NCI-H146 treated with DMSO at 0.1 percent for 48 hours (cell line): ENCODE data around the gene TMED9.
"Not testable (repeated sequence)": the region's sequence is repeated elsewhere in the genome, so short reads cannot be mapped to it uniquely, and the experiment has no call there.

Source experiments
- DNase-seq: peaks from one replicate; lab custom pipeline; 2025; ENCODE audit not compliant: unreplicated experiment; lab: John Stamatoyannopoulos, UW

TMED9 gene

GRCh38 chr5:177605667-177606066 is 13.7 kb downstream of the TMED9 start:
- no peak for DNase-seq

- no peak for DNase-seq
These were observed 14.4 kb downstream of the TMED9 start for GRCh38 chr5:177606071-177607051.

- no peak for DNase-seq
These were observed 15.1 kb downstream of the TMED9 start for GRCh38 chr5:177607115-177607451.

- DNase-seq, result peak; percentile 75
These were observed 15.6 kb downstream of the TMED9 start for GRCh38 chr5:177607452-177608192.

- DNase-seq, result no peak
These were observed 16.5 kb downstream of the TMED9 start for GRCh38 chr5:177608243-177609075.

GRCh38 chr5:177609076-177610059 is 17.4 kb downstream of the TMED9 start:
- DNase-seq, result no peak

GRCh38 chr5:177610131-177610769 is 18.2 kb downstream of the TMED9 start:
- DNase-seq, result no peak

GRCh38 chr5:177610770-177611445 is 18.9 kb downstream of the TMED9 start:
- no peak for DNase-seq

- no peak for DNase-seq
These were observed 19.6 kb downstream of the TMED9 start for GRCh38 chr5:177611446-177612214.

GRCh38 chr5:177612215-177612673 is 20.2 kb downstream of the TMED9 start:
- no peak for DNase-seq

GRCh38 chr5:177620560-177620959 is 28.6 kb downstream of the TMED9 start:
- no peak for DNase-seq

GRCh38 chr5:177624172-177624571 is 32.2 kb downstream of the TMED9 start:
- not testable (repeated sequence) for DNase-seq

- DNase-seq, result not testable (repeated sequence)
These were observed 38.2 kb downstream of the TMED9 start for GRCh38 chr5:177630186-177630585.

- DNase-seq, result not testable (repeated sequence)
These were observed 42.9 kb downstream of the TMED9 start for GRCh38 chr5:177634912-177635311.

GRCh38 chr5:177645462-177645861 is 53.5 kb downstream of the TMED9 start:
- DNase-seq, result not testable (repeated sequence)
